Mesenteric fat pad (tissue), 1 donor: ENCODE results near the gene STN1. TPM values are rescaled to one million over a fixed set of nuclear protein-coding genes. Genes with fewer than 3 reads are reported as not detected.

Source experiments
- total RNA-seq: library from RNA; stranded (reverse); fragmentation: NEBNext Ultra II Directional; extraction: Animal tissue kit (Norgen Biotek cat#: 25700); gene quantifications from one replicate; pipeline ENCODE4 v1.2.1, GENCODE V29; 2021
- donor health status: DM: yes; HTN: yes; CAD: no.

Gene STN1
- total RNA-seq, 1 donor from 2014 or later: 18.9 TPM

Other genes with a start within 250 kb of the STN1 start
- 51.3 TPM for gene SH3PXD2A, start 62.6 kb downstream of the STN1 start, total RNA-seq
- 41.9 TPM for gene SLK, start 49.0 kb upstream of the STN1 start, total RNA-seq
- 0.19 TPM for gene COL17A1, start 167.7 kb upstream of the STN1 start, total RNA-seq
- 6.1 TPM for gene SFR1, start 204.0 kb upstream of the STN1 start, total RNA-seq